Stomach (tissue), 4 donors: Measurements from ENCODE around the gene PLGRKT.

ENCODE experiments used
- POLR2A ChIP-seq, 4 donors: fragments of 450-650 bp; IDR thresholded peaks; one replicate each; pipeline ENCODE4 v1.6.1; 2016; ENCODE audit warnings: antibody characterized with exemption in 4 of 4, control low read depth in 2 of 4, mild to moderate bottlenecking in 1 of 4, moderate library complexity in 1 of 4
- TF ChIP-seq, protein P1 (sequence below), 7 experiments: fragments of 450-650 bp in 4 of 7; fragments of 200-600 bp in 3 of 7; sonication (generic) in 3 of 7; IDR thresholded peaks; one replicate each; pipeline ENCODE4 v1.5.1; 2016 to 2019; ENCODE audit warnings: antibody characterized with exemption in 7 of 7, control low read depth in 2 of 7, mild to moderate bottlenecking in 1 of 7

- no peak for TF ChIP-seq POLR2A (IDR thresholded peaks at IDR 0.05)
- TF ChIP-seq, protein P1, sequence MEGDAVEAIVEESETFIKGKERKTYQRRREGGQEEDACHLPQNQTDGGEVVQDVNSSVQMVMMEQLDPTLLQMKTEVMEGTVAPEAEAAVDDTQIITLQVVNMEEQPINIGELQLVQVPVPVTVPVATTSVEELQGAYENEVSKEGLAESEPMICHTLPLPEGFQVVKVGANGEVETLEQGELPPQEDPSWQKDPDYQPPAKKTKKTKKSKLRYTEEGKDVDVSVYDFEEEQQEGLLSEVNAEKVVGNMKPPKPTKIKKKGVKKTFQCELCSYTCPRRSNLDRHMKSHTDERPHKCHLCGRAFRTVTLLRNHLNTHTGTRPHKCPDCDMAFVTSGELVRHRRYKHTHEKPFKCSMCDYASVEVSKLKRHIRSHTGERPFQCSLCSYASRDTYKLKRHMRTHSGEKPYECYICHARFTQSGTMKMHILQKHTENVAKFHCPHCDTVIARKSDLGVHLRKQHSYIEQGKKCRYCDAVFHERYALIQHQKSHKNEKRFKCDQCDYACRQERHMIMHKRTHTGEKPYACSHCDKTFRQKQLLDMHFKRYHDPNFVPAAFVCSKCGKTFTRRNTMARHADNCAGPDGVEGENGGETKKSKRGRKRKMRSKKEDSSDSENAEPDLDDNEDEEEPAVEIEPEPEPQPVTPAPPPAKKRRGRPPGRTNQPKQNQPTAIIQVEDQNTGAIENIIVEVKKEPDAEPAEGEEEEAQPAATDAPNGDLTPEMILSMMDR (IDR thresholded peaks at IDR 0.05): no peak
Measured at GRCh38 chr9:5452286-5452609, 14.5 kb upstream of the PLGRKT start.
